OCI-LY1 (cell line): ENCODE measurements around the gene TMEM30A.

ENCODE experiments used
- H2AFZ ChIP-seq: fragments of 200-600 bp; sonication (generic), shearing (Covaris generic); 2 replicates; pipeline ENCODE4 v1.6.0; 2014; ENCODE audit warnings: antibody characterized with exemption, mild to moderate bottlenecking, low read length
- H3F3A ChIP-seq: fragments of 200-600 bp; sonication (generic), shearing (Covaris generic); 2 replicates; pipeline ENCODE4 v1.6.0; 2014; ENCODE audit warnings: mild to moderate bottlenecking, antibody characterized with exemption, low read length, moderate library complexity; ENCODE audit not compliant: insufficient read depth
- H3K27ac ChIP-seq: fragments of 200-600 bp; sonication (generic); 2 replicates; pipeline ENCODE4 v1.5.1; 2014; ENCODE audit warnings: low read length, mixed run types, mild to moderate bottlenecking, low read depth; ENCODE audit not compliant: poor library complexity, severe bottlenecking
- H3K27me3 ChIP-seq: fragments of 200-600 bp; sonication (generic); 2 replicates; pipeline ENCODE4 v1.6.0; 2014; ENCODE audit warnings: antibody characterized with exemption, mild to moderate bottlenecking, low read length, moderate library complexity; ENCODE audit not compliant: insufficient read depth
- H3K36me3 ChIP-seq: fragments of 200-600 bp; sonication (generic); 2 replicates; pipeline ENCODE4 v1.6.1; 2014; ENCODE audit warnings: mild to moderate bottlenecking, antibody characterized with exemption, low read length, moderate library complexity, mixed read lengths; ENCODE audit not compliant: insufficient read depth
- H3K4me1 ChIP-seq: fragments of 200-600 bp; sonication (generic); 2 replicates; pipeline ENCODE4 v1.5.1; 2014; ENCODE audit warnings: mild to moderate bottlenecking, low read length, moderate library complexity; ENCODE audit not compliant: insufficient read depth, severe bottlenecking
- H3K4me2 ChIP-seq: fragments of 200-600 bp; sonication (generic), shearing (Covaris generic); 2 replicates; pipeline ENCODE4 v1.6.1; 2014; ENCODE audit warnings: low read length
- H3K4me3 ChIP-seq: fragments of 200-600 bp; sonication (generic); 2 replicates; pipeline ENCODE4 v1.5.1; 2014; ENCODE audit warnings: low read length, low read depth, mild to moderate bottlenecking, mixed read lengths; ENCODE audit not compliant: poor library complexity, severe bottlenecking
- H3K79me2 ChIP-seq: fragments of 200-600 bp; shearing (Covaris generic); 2 replicates; pipeline ENCODE4 v1.6.1; 2016; ENCODE audit warnings: mixed run types, low read length, mixed read lengths; ENCODE audit not compliant: insufficient read depth
- H3K9ac ChIP-seq: fragments of 200-600 bp; sonication (generic), shearing (Covaris generic); 2 replicates; pipeline ENCODE4 v1.6.1; 2014; ENCODE audit warnings: mild to moderate bottlenecking, low read length, mixed read lengths
- H3K9me2 ChIP-seq: fragments of 200-600 bp; sonication (generic), shearing (Covaris generic); 2 replicates; pipeline ENCODE4 v1.6.1; 2014; ENCODE audit warnings: low read depth, mild to moderate bottlenecking, low read length, mixed read lengths
- H3K9me3 ChIP-seq: fragments of 200-600 bp; shearing (Covaris generic); 2 replicates; pipeline ENCODE4 v1.6.1; 2014; ENCODE audit warnings: low read length, mixed read lengths
- H4K20me1 ChIP-seq: fragments of 200-600 bp; sonication (generic), shearing (Covaris generic); 2 replicates; pipeline ENCODE4 v1.6.0; 2016; ENCODE audit warnings: mild to moderate bottlenecking, low read length; ENCODE audit not compliant: insufficient read depth
- EZH2 ChIP-seq: fragments of 200-600 bp; sonication (generic), shearing (Covaris generic); IDR thresholded peaks from 2 replicates; pipeline ENCODE4 v1.8.0; 2017; ENCODE audit warnings: borderline replicate concordance, mixed run types, mild to moderate bottlenecking, antibody characterized with exemption, low read length, moderate library complexity, mixed read lengths
- TF ChIP-seq, protein P1 (sequence below): fragments of 200-600 bp; sonication (generic), shearing (Covaris generic); IDR thresholded peaks from 2 replicates; pipeline ENCODE4 v1.5.1; 2017; ENCODE audit warnings: mild to moderate bottlenecking, antibody characterized with exemption, low read length, moderate library complexity, mixed read lengths

The TMEM30A gene

DNA sequence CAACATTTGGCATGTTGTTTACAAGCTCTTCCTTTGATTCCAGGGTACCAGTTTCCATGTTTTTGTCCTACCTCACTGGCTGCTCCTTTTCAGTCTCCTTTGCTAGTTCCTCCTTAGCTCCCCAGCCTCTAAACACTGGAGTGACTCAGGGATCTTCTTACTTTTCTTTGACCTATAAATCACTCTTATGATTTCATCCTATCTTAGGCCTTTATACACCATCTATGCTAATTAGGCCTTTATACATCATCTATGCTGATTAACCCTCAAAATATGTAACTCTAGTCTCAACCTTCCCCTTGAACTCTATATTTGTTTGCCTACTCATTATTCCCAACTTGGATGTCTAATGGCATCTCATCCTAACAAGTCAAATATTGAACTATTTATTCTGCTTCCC is 9.5 kb downstream of the TMEM30A start:
- peaks cover 9% of the 10 kb centered on the region for H3K4me1 ChIP-seq
- H3K27me3 ChIP-seq = no peaks in the 10 kb centered on the region
- no peaks in the 10 kb centered on the region for H3F3A ChIP-seq
- no peak overlapping the region for H3K4me2 ChIP-seq
- H3K79me2 ChIP-seq = peaks cover 82% of the 10 kb centered on the region
- peaks cover 8% of the 10 kb centered on the region for H3K9me3 ChIP-seq
- H3K36me3 ChIP-seq = peaks cover 43% of the 10 kb centered on the region
- no peak overlapping the region for H3K4me3 ChIP-seq
- H3K9me2 ChIP-seq = no peaks in the 10 kb centered on the region
- no peak overlapping the region for H2AFZ ChIP-seq
- no peak overlapping the region for H3K27ac ChIP-seq
- no peak for TF ChIP-seq EZH2
- TF ChIP-seq, protein P1, sequence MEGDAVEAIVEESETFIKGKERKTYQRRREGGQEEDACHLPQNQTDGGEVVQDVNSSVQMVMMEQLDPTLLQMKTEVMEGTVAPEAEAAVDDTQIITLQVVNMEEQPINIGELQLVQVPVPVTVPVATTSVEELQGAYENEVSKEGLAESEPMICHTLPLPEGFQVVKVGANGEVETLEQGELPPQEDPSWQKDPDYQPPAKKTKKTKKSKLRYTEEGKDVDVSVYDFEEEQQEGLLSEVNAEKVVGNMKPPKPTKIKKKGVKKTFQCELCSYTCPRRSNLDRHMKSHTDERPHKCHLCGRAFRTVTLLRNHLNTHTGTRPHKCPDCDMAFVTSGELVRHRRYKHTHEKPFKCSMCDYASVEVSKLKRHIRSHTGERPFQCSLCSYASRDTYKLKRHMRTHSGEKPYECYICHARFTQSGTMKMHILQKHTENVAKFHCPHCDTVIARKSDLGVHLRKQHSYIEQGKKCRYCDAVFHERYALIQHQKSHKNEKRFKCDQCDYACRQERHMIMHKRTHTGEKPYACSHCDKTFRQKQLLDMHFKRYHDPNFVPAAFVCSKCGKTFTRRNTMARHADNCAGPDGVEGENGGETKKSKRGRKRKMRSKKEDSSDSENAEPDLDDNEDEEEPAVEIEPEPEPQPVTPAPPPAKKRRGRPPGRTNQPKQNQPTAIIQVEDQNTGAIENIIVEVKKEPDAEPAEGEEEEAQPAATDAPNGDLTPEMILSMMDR = no peak
- no peak overlapping the region for H3K9ac ChIP-seq
- no peaks in the 10 kb centered on the region for H4K20me1 ChIP-seq

DNA sequence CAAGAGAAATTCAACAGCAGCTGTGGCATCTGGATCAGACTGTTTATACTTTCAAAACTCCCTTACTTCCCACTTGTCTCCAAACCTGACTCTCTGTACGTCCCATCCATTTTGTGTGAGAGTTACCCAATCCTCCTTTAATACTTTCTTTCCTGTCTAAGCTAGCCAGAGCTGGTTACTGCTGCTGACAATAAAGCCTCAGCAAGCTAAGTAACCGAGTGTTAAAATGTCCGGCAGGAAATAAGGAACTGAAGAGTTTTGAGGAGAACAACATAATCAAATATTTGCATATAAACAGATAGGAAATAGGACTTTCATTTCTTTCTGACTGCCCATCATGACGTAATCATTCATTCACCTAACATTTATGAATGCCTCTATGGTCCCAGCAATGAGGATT is 11.6 kb downstream of the TMEM30A start:
- Histone ChIP-seq H4K20me1 (no peaks in the 10 kb centered on the region), H3K27ac (no peak overlapping the region), H3K4me2 (no peak overlapping the region), H3F3A (no peaks in the 10 kb centered on the region), H3K9ac (no peak overlapping the region), H3K9me2 (no peaks in the 10 kb centered on the region), H2AFZ (no peak overlapping the region), H3K4me3 (no peak overlapping the region), H3K27me3 (no peaks in the 10 kb centered on the region), H3K4me1 (no peaks in the 10 kb centered on the region), H3K79me2 (peaks cover 62% of the 10 kb centered on the region), H3K9me3 (peaks cover 8% of the 10 kb centered on the region), H3K36me3 (peaks cover 43% of the 10 kb centered on the region)
- TF ChIP-seq EZH2 = no peak
- TF ChIP-seq, protein P1 = no peak

DNA sequence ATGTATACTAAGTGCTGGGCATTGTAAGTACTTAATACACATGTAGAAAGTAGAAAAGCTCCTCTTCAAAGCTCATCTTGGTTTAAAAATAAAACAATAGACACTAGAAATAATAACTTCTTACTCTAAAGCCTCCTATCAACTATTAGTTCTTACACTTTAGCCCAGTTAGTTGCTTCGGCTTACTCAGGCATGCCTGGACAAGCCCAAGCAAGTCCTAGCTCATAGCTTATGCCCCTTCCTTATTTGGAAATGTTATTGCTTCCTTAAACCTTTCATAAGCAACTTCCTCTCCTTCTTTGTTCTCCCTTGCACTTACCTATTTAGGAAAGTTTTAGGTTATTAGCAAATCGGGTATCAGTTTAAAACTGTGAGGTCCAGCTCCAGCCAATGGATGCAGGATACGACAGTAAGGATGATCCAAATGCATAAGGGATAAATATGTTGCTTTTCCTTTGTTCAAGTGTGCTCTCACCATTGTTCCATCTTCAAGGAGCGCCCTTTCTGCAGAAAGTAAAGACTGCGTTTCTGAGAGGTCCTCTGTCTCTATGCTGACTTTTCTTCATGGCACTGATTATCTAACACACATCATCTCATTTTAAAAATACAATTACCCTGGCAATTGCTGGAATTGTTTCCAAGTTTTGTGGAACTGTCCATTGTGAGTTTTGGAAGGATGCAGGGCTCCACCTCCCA is 12.3 kb downstream of the TMEM30A start:
- no peak overlapping the region for H2AFZ ChIP-seq
- H3K79me2 ChIP-seq = peaks cover 55% of the 10 kb centered on the region
- H4K20me1 ChIP-seq = no peaks in the 10 kb centered on the region
- TF ChIP-seq EZH2 = no peak
- TF ChIP-seq, protein P1 = no peak
- H3F3A ChIP-seq = no peaks in the 10 kb centered on the region
- H3K4me3 ChIP-seq = no peak overlapping the region
- H3K9me3 ChIP-seq = peaks cover 8% of the 10 kb centered on the region
- H3K27ac ChIP-seq = no peak overlapping the region
- no peak overlapping the region for H3K4me2 ChIP-seq
- H3K9me2 ChIP-seq = no peaks in the 10 kb centered on the region
- H3K9ac ChIP-seq = no peak overlapping the region
- H3K27me3 ChIP-seq = no peaks in the 10 kb centered on the region
- no peaks in the 10 kb centered on the region for H3K4me1 ChIP-seq
- H3K36me3 ChIP-seq = peaks cover 43% of the 10 kb centered on the region
